GM18861 (cell line): ENCODE measurements around the gene GABRQ.
"Not testable (repeated sequence)": the region's sequence is repeated elsewhere in the genome, so short reads cannot be mapped to it uniquely, and the experiment has no call there.

Experiments
- ATAC-seq: cut with Tn5 transposase; IDR thresholded peaks from one replicate; pipeline ENCODE4 v1.9.1; 2021; ENCODE audit not compliant: unreplicated experiment

Gene GABRQ

DNA sequence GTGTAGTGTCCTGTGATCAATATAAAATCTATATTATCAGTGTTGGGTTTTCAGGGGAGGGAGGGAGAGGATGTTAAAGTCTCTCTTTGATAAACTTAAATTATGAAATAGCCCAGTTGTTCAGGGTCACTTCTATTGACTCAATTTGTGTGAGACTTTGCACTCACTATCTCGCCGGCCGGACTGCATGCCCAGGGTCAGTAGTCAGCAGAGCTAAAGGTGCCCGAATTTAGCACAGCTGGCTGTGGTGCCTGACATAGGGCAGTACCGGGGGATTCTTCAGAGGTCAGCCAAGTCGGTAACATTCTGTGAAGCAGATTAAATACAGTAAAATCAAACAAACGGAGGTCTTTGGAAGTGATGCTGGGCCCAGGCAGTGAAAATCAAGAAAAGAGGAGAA, 19.2 kb downstream of the GABRQ start:
- ATAC-seq: no peak

DNA sequence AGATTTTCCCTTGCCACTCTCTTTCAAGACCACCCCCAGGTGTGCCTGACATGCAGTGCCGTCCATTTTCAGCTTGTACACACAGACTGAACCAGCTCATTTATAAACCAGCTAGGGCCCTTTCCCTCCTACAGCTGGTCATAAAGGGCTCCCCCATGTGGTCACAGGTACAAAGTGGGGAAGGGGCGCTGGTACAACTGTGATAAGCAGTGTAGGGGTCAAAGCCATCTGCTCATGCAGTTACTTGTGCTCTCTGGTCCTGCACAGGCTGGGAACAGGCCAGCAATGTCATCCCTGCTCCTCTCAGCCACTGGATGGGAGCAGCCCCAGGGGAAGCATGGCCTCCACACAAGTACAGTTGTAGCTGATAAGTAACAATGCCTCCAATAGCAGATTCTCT, 20.6 kb downstream of the GABRQ start:
- ATAC-seq: no peak

DNA sequence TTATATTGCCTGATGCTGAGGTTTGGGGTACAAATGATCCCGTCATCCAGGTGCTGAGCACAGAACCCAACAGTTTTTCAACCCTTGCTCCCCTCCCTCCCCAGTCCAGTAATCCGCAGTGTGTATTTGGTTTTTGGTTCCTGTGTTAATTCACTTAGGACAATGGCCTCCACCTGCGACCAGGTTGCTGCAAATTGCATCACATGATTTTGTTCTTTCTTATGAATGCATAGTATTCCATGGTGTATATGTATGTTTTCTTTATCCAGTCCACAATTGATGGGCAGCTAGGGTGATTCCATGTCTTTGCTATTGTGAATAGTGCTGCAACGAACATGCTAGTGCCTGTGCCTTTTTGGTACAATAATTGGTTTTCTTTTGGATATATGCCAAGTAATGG, 25.4 kb downstream of the GABRQ start:
- no peak for ATAC-seq

DNA sequence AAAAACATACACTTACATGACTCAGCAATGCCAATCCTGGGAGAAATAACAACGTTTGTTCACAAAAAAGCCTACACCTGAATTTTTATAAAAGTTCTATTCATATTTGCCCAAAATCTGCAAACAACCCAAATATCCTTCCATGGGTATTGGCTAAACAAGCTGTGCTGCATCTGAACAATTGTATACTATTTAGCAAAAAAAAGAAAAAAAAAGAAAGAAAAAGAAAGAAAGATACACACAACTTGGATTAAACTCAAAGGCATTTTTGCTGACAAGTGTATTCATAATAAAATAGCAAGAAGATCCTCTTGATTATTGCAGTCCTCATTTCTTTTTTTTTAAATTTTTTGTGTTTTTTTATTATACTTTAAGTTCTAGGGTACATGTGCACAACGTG, 36.4 kb downstream of the GABRQ start:
- no peak for ATAC-seq

DNA sequence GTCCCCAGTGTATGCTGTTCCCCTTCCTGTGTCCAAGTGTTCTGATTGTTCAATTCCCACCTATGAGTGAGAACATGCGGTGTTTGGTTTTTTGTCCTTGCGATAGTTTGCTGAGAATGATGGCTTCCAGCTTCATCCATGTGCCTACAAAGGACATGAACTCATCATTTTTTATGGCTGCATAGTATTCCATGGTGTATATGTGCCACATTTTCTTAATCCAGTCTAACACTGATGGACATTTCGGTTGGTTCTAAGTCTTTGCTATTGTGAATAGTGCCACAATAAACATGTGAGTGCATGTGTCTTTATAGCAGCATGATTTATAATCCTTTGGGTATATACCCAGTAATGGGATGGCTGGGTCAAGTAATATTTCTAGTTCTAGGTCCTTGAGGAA, 37.0 kb downstream of the GABRQ start:
- not testable (repeated sequence) for ATAC-seq

DNA sequence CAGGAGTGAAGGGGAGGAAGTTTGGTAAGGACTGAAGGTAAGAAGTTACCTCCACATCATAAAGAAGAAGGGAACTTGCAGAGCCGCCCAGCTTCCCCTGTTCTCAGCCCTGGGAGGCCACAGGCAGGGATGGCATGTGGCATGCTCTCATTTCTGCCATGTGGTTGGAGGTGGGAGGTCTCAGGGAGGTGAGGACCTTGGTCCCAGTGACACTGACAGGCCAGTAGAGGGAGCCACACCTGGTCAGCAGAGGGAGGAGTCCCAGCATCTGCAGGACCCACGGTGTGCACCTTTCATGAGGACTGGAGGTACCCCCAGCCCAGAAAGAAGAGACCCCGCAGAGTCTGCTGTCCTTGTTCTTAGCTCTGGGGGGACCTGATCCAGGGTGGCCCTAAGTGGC, 43.3 kb downstream of the GABRQ start:
- peak; percentile 92 for ATAC-seq

DNA sequence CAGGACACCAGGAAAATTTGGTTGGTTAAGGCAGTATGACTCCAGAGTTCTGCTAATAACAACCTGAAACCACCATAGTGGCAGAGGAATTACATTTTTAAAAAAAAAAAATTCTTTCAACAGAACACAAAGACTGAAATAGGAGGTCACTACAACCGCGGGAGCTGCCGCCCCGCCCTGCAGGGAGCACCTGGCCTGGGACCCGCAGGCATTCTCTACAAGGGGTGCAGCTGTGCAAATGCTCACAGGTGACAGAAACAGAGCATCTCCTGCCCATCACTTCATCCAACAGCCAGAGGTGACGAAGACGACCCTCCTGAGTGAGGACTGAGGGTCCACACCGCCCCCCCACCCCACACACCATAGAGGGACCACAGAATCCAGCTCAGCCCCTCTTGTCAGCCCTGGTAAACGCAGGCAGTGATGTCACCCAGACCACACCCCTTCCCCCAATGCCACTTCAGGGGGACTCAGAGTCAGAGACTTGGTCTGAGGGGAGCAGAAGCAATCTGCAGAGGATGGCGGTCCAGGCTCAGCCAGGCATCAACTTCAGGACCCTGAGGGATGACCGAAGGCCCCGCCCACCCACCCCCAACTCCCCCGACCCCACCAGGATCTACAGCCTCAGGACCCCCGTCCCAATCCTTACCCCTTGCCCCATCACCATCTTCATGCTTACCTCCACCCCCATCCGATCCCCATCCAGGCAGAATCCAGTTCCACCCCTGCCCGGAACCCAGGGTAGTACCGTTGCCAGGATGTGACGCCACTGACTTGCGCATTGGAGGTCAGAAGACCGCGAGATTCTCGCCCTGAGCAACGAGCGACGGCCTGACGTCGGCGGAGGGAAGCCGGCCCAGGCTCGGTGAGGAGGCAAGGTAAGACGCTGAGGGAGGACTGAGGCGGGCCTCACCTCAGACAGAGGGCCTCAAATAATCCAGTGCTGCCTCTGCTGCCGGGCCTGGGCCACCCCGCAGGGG, 60.5 kb downstream of the GABRQ start, which contains the start of gene MAGEA3:
Gene MAGEA3, plus strand, starts transcription at position 843 of the 980 bp plus-strand sequence. CDS start 2,039 bp downstream, outside the sequence.
- ATAC-seq: not testable (repeated sequence)

DNA sequence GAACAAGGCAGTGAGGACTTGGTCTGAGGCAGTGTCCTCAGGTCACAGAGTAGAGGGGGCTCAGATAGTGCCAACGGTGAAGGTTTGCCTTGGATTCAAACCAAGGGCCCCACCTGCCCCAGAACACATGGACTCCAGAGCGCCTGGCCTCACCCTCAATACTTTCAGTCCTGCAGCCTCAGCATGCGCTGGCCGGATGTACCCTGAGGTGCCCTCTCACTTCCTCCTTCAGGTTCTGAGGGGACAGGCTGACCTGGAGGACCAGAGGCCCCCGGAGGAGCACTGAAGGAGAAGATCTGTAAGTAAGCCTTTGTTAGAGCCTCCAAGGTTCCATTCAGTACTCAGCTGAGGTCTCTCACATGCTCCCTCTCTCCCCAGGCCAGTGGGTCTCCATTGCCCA, 62.7 kb downstream of the GABRQ start:
- not testable (repeated sequence) for ATAC-seq

DNA sequence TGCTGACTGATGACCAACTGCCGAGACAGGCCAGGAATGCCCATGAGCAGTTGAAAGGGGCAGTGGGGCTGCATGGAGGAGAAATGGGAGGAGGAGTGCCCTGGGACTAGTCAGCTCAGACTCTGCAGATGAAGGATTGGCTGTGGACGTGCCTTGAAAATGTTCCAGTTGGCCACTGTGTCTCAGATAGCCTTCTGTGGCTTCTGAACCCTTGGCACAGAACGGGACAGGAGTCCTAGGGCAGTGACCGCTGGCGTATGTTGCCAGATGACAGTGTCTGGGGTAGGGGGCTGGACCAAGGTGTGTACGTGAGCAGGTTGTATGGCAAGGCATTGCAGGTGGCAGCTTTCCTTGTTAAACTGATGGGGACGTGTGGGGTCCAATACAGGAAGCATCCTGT, 68.8 kb downstream of the GABRQ start:
- not testable (repeated sequence) for ATAC-seq
